IMR-90 (cell line): ENCODE data around the gene CD276. TPM values are rescaled to one million over a fixed set of nuclear protein-coding genes. Genes with fewer than 3 reads are reported as not detected.

ENCODE experiments used
- ATAC-seq: fragments of 200-7000 bp; cut with Tn5 transposase; 2 replicates; pipeline ENCODE4 v1.9.1; 2020; ENCODE audit warnings: low read depth, mild to moderate bottlenecking, moderate library complexity
- BruUV-seq: library from RNA; stranded (reverse); fragments of 400-500 nt; replicated peaks from 2 replicates; lab custom pipeline; 2021; lab: Mats Ljungman, UMichigan
- CTCF ChIA-PET: fragments of 300-600 bp; formaldehyde crosslinking; extraction: SDS; loops from one replicate; lab custom pipeline; 2021; ENCODE audit warnings: antibody characterized with exemption; lab: Yijun Ruan, JAX
- POLR2A ChIA-PET: fragments of 300-600 bp; sonication (Branson Sonifier 250); formaldehyde crosslinking; loops from one replicate; lab custom pipeline; 2022; ENCODE audit warnings: antibody characterized with exemption; ENCODE audit not compliant: unreplicated experiment; lab: Charles Lee
- DNase-seq: peaks from one replicate; pipeline ENCODE4 v3.0.0; 2013
- H2AFZ ChIP-seq: replicated peaks from 2 replicates; pipeline ENCODE3; 2013; ENCODE audit warnings: low read length, mild to moderate bottlenecking; ENCODE audit not compliant: poor library complexity
- H2AK5ac ChIP-seq: 2 replicates; pipeline ENCODE4 v1.6.1; 2013; ENCODE audit warnings: low read depth, low read length, inconsistent platforms
- H2AK9ac ChIP-seq: replicated peaks from 2 replicates; pipeline ENCODE3; 2013; ENCODE audit warnings: mild to moderate bottlenecking, low read depth, low read length, moderate library complexity; ENCODE audit not compliant: poor library complexity
- H2BK120ac ChIP-seq: 2 replicates; pipeline ENCODE4 v1.6.1; 2013; ENCODE audit warnings: low read depth, low read length, inconsistent platforms
- H2BK15ac ChIP-seq: 3 replicates; pipeline ENCODE4 v1.6.1; 2013; ENCODE audit warnings: low read depth, low read length, inconsistent platforms
- H2BK20ac ChIP-seq: 2 replicates; pipeline ENCODE4 v1.6.1; 2013; ENCODE audit warnings: low read depth, mild to moderate bottlenecking, inconsistent platforms, low read length, moderate library complexity
- H2BK5ac ChIP-seq: 2 replicates; pipeline ENCODE4 v1.6.1; 2013; ENCODE audit warnings: mild to moderate bottlenecking, low read depth, low read length, inconsistent platforms; ENCODE audit not compliant: poor library complexity, severe bottlenecking
- H3K14ac ChIP-seq: replicated peaks from 2 replicates; pipeline ENCODE4 v1.6.1; 2013; ENCODE audit warnings: low read depth, low read length, inconsistent platforms
- H3K18ac ChIP-seq: 2 replicates; pipeline ENCODE4 v1.6.1; 2013; ENCODE audit warnings: low read depth, low read length, control low read depth
- H3K23ac ChIP-seq: 2 replicates; pipeline ENCODE4 v1.6.1; 2013; ENCODE audit warnings: low read depth, low read length, inconsistent platforms
- H3K27ac ChIP-seq: 2 replicates; pipeline ENCODE4 v1.5.1; 2013; ENCODE audit warnings: mild to moderate bottlenecking, control low read depth, low read length; ENCODE audit not compliant: insufficient read depth
- H3K27me3 ChIP-seq: 2 replicates; pipeline ENCODE4 v1.6.1; 2013; ENCODE audit warnings: low read length; ENCODE audit not compliant: control insufficient read depth, insufficient read depth
- H3K36me3 ChIP-seq: 2 replicates; pipeline ENCODE4 v1.6.1; 2013; ENCODE audit warnings: low read length, mixed read lengths; ENCODE audit not compliant: control insufficient read depth, insufficient read depth
- H3K4ac ChIP-seq: 2 replicates; pipeline ENCODE4 v1.6.1; 2013; ENCODE audit warnings: low read depth, low read length, inconsistent platforms
- H3K4me1 ChIP-seq: 2 replicates; pipeline ENCODE4 v1.6.1; 2013; ENCODE audit warnings: low read length, mixed read lengths; ENCODE audit not compliant: control insufficient read depth, insufficient read depth
- H3K4me2 ChIP-seq: 2 replicates; pipeline ENCODE4 v1.6.1; 2013; ENCODE audit warnings: low read depth, mild to moderate bottlenecking, control low read depth, low read length, moderate library complexity
- H3K4me3 ChIP-seq: 2 replicates; pipeline ENCODE4 v1.5.1; 2013; ENCODE audit warnings: low read depth, mild to moderate bottlenecking, control low read depth, low read length, moderate library complexity; ENCODE audit not compliant: insufficient read depth
- H3K56ac ChIP-seq: 2 replicates; pipeline ENCODE4 v1.6.1; 2013; ENCODE audit warnings: low read length, inconsistent platforms; ENCODE audit not compliant: insufficient read depth; ENCODE audit errors: extremely low read depth
- H3K79me1 ChIP-seq, 2 experiments: 2 replicates each; pipeline ENCODE4 v1.6.1; 2013; ENCODE audit warnings: low read length in 2 of 2, inconsistent platforms in 1 of 2, low read depth in 1 of 2
- H3K9ac ChIP-seq: 2 replicates; pipeline ENCODE4 v1.6.1; 2013; ENCODE audit warnings: low read depth, low read length, control low read depth
- H3K9me1 ChIP-seq: 2 replicates; pipeline ENCODE4 v1.6.1; 2013; ENCODE audit warnings: low read length, inconsistent platforms; ENCODE audit not compliant: insufficient read depth
- H3K9me3 ChIP-seq: 2 replicates; pipeline ENCODE4 v1.6.1; 2013; ENCODE audit warnings: low read length; ENCODE audit not compliant: control insufficient read depth, insufficient read depth
- H4K20me1 ChIP-seq: 2 replicates; pipeline ENCODE4 v1.6.1; 2013; ENCODE audit warnings: low read length, inconsistent platforms; ENCODE audit not compliant: insufficient read depth
- H4K5ac ChIP-seq: 2 replicates; pipeline ENCODE4 v1.6.1; 2013; ENCODE audit warnings: mild to moderate bottlenecking, low read depth, low read length, control low read depth
- H4K8ac ChIP-seq, 2 experiments: 2 replicates each; pipeline ENCODE4 v1.6.1; 2013; ENCODE audit warnings: low read depth in 2 of 2, low read length in 2 of 2, control low read depth in 1 of 2, inconsistent platforms in 1 of 2
- H4K91ac ChIP-seq: 2 replicates; pipeline ENCODE4 v1.6.1; 2013; ENCODE audit warnings: low read depth, low read length, inconsistent platforms; ENCODE audit not compliant: insufficient read depth
- NFE2L2 ChIP-seq: fragments of 150-350 bp; IDR thresholded peaks from 2 replicates; pipeline ENCODE4 v1.6.1; 2016; ENCODE audit warnings: low read depth, mild to moderate bottlenecking, low read length
- WGBS, 2 experiments: methylation state at CpG; one replicate each; pipeline versions ENCODE4 v1.1.5 to v1.1.7; 2013; ENCODE audit warnings: missing lambda C conversion rate in 2 of 2; ENCODE audit not compliant: insufficient read length in 1 of 2; ENCODE audit errors: extremely low coverage in 2 of 2; 5-methylcytosine and 5-hydroxymethylcytosine counted together
- dilution Hi-C: fragments of 300-500 bp; cut with HindIII; formaldehyde crosslinking; loops from one replicate; pipeline ENCODE4 v1.14.3; 2018; ENCODE audit warnings: low sequenced_read_pairs; ENCODE audit not compliant: unreplicated experiment
- in situ Hi-C: fragments of 300-500 bp; cut with MboI; formaldehyde crosslinking; loops from 3 replicates; pipeline ENCODE4 v1.14.3; 2019; ENCODE audit warnings: low sequenced_read_pairs, inconsistent platforms, mixed read lengths
- intact Hi-C: fragments of 100-400 bp; cut with micrococcal nuclease; formaldehyde crosslinking; loops from 2 replicates; pipeline ENCODE4 v1.10.0; 2022
- polyA plus RNA-seq, 3 experiments: library from polyadenylated mRNA; depleted of rRNA; stranded (reverse); fragments of >200 nt; gene quantifications; 2 replicates each; pipeline ENCODE4 v1.2.3, GENCODE V29; 2012; ENCODE audit warnings: low replicate concordance in 1 of 3
- total RNA-seq: library from RNA; depleted of rRNA; stranded (reverse); fragments of >200 nt; gene quantifications from 2 replicates; pipeline ENCODE4 v1.2.3, GENCODE V29; 2012

The CD276 gene
- total and polyA plus RNA-seq, 2 of the 4 experiments (the other 2 are of a cell fraction) = 30.8 to 149 TPM

GRCh38 chr15:73718694-73719093 lies 34.5 kb downstream of the CD276 start:
- intact Hi-C loops (no loop called here), dilution Hi-C loops (no loop called here), in situ Hi-C loops (no loop called here)
- BruUV-seq = no TSS peak
- peaks cover 4% of the 10 kb centered on the region; the same call in 1 of the 2 replicates for H3K36me3 ChIP-seq
- H2BK120ac ChIP-seq = no peak overlapping the region
- ATAC-seq (no peak), DNase-seq (no peak)
- no peak overlapping the region for H3K27ac ChIP-seq
- H2AK5ac ChIP-seq = no peak overlapping the region
- no peak overlapping the region for H3K56ac ChIP-seq
- no peak overlapping the region for H2AK9ac ChIP-seq
- no peak for TF ChIP-seq NFE2L2
- no peak overlapping the region for H3K18ac ChIP-seq
- no peak overlapping the region for H2BK20ac ChIP-seq
- H3K9me1 ChIP-seq = no peaks in the 10 kb centered on the region
- ChIA-PET POLR2A (no interaction called here), CTCF (interaction anchor here (0.8 kb wide), 1 partner anchor 19 kb away, joined by 3 read pairs; no protein-coding TSS in a partner anchor)
- no peaks in the 10 kb centered on the region for H3K9me3 ChIP-seq
- no peak overlapping the region for H3K23ac ChIP-seq
- H3K4me2 ChIP-seq = no peak overlapping the region
- H3K4me3 ChIP-seq = no peak overlapping the region
- H4K20me1 ChIP-seq = no peaks in the 10 kb centered on the region; the same call in none of the 2 replicates
- no peak overlapping the region for H4K8ac ChIP-seq
- no peak overlapping the region for H2AFZ ChIP-seq
- WGBS, 2 experiments = 63% methylated on average over 3 of the region's 4 CpGs; no CpG with 5 or more reads in 1 of the 2 experiments
- H2BK15ac ChIP-seq = no peak overlapping the region
- H3K27me3 ChIP-seq = peaks cover 38% of the 10 kb centered on the region
- H2BK5ac ChIP-seq = no peak overlapping the region
- H3K79me1 ChIP-seq = no peaks in the 10 kb centered on the region; a peak in 1 of 4 replicates
- no peak overlapping the region for H3K4ac ChIP-seq
- no peak overlapping the region for H4K5ac ChIP-seq
- no peak overlapping the region; the same call in 1 of the 2 replicates for H4K91ac ChIP-seq
- no peak overlapping the region for H3K9ac ChIP-seq
- no peaks in the 10 kb centered on the region for H3K4me1 ChIP-seq
- no peak overlapping the region for H3K14ac ChIP-seq
